Endothelial cell of umbilical vein (primary cell): ENCODE measurements around the gene GRIA1. TPM values are rescaled to one million over a fixed set of nuclear protein-coding genes. Genes with fewer than 3 reads are reported as not detected.

Experiments
- BruUV-seq: library from RNA; stranded (reverse); fragments of 400-500 nt; replicated peaks from 2 replicates; lab custom pipeline; 2021; lab: Mats Ljungman, UMichigan
- CTCF ChIA-PET: fragments of 300-600, 350-600 bp; sonication (Branson Sonifier 250); formaldehyde crosslinking; loops from one replicate; lab custom pipeline; 2021; ENCODE audit warnings: antibody characterized with exemption, inconsistent platforms; lab: Charles Lee
- POLR2A ChIA-PET: fragments of 300-600, 350-600 bp; sonication (Branson Sonifier 250); formaldehyde crosslinking; loops from one replicate; lab custom pipeline; 2021; ENCODE audit warnings: antibody characterized with exemption, inconsistent platforms; lab: Charles Lee
- DNase-seq: peaks from one replicate; pipeline ENCODE4 v3.0.0-alpha.2; 2011; ENCODE audit warnings: low read depth, low spot score
- FAIRE-seq: peaks from 2 replicates; lab custom pipeline; 2011; peaks lifted over from hg19 to GRCh38; lab: Jason Lieb, UNC
- H2AFZ ChIP-seq: 2 replicates; pipeline ENCODE4 v1.6.0; 2012; ENCODE audit warnings: low read depth, low read length, control low read depth, inconsistent platforms
- H3K27ac ChIP-seq: 2 replicates; pipeline ENCODE4 v1.5.1; 2011; ENCODE audit warnings: low read depth, mild to moderate bottlenecking, control low read depth, low read length, moderate library complexity; ENCODE audit not compliant: insufficient read depth
- H3K27me3 ChIP-seq, 2 experiments: 2 replicates each; pipeline versions ENCODE4 v1.6.0 to v1.6.1; 2011; ENCODE audit warnings: low read length in 2 of 2, mixed read lengths in 1 of 2; ENCODE audit not compliant: control insufficient read depth in 2 of 2, insufficient read depth in 2 of 2
- H3K36me3 ChIP-seq, 2 experiments: 2 replicates in 1 of 2; 3 replicates in 1 of 2; pipeline ENCODE4 v1.5.1; 2011; ENCODE audit warnings: low read length in 2 of 2, mild to moderate bottlenecking in 1 of 2, moderate library complexity in 1 of 2; ENCODE audit not compliant: control insufficient read depth in 2 of 2, insufficient read depth in 2 of 2; ENCODE audit errors: extremely low read depth in 1 of 2
- H3K4me1 ChIP-seq: 3 replicates; pipeline ENCODE4 v1.5.1; 2011; ENCODE audit warnings: mild to moderate bottlenecking, low read length; ENCODE audit not compliant: control insufficient read depth, insufficient read depth; ENCODE audit errors: extremely low read depth
- H3K4me2 ChIP-seq: 2 replicates; pipeline ENCODE4 v1.6.1; 2011; ENCODE audit warnings: low read length, control low read depth, mixed read lengths; ENCODE audit not compliant: insufficient read depth
- H3K4me3 ChIP-seq, 3 experiments: fragments of 200-600 bp in 1 of 3; sonication (generic), shearing (Covaris generic) in 1 of 3; replicated peaks in 1 of 3; 2 replicates each; pipeline ENCODE4 v1.5.1; 2011 to 2016; ENCODE audit warnings: control low read depth in 3 of 3, low read length in 3 of 3, mild to moderate bottlenecking in 2 of 3, inconsistent platforms in 1 of 3, low read depth in 1 of 3, moderate library complexity in 1 of 3; ENCODE audit not compliant: insufficient read depth in 1 of 3
- H3K79me2 ChIP-seq: 2 replicates; pipeline ENCODE4 v1.6.0; 2012; ENCODE audit warnings: low read length, inconsistent platforms; ENCODE audit not compliant: control insufficient read depth, insufficient read depth
- H3K9ac ChIP-seq: replicated peaks from 2 replicates; pipeline ENCODE3; 2011; ENCODE audit warnings: low read length, control low read depth; ENCODE audit not compliant: insufficient read depth; ENCODE audit errors: extremely low read depth
- H3K9me1 ChIP-seq: replicated peaks from 3 replicates; pipeline ENCODE4 v1.6.0; 2011; ENCODE audit warnings: mild to moderate bottlenecking, low read length; ENCODE audit not compliant: control insufficient read depth, insufficient read depth; ENCODE audit errors: extremely low read depth
- H3K9me3 ChIP-seq: replicated peaks from 2 replicates; pipeline ENCODE4 v1.5.1; 2012; ENCODE audit warnings: low read length, inconsistent platforms; ENCODE audit not compliant: control insufficient read depth, insufficient read depth
- H4K20me1 ChIP-seq: replicated peaks from 2 replicates; pipeline ENCODE3; 2011; ENCODE audit warnings: mild to moderate bottlenecking, low read length; ENCODE audit not compliant: control insufficient read depth, insufficient read depth; ENCODE audit errors: extremely low read depth
- EZH2 ChIP-seq: IDR thresholded peaks from 2 replicates; pipeline ENCODE4 v1.6.1; 2012; ENCODE audit warnings: borderline replicate concordance, low read depth, mild to moderate bottlenecking, moderate library complexity, low read length, inconsistent platforms; ENCODE audit not compliant: severe bottlenecking
- FOS ChIP-seq: IDR thresholded peaks from 2 replicates; pipeline ENCODE4 v1.6.1; 2011; ENCODE audit warnings: mild to moderate bottlenecking, low read length, moderate library complexity, borderline replicate concordance; ENCODE audit not compliant: insufficient read depth
- GATA2 ChIP-seq: IDR thresholded peaks from 2 replicates; pipeline ENCODE4 v1.7.0; 2011; ENCODE audit warnings: low read depth, mild to moderate bottlenecking, moderate library complexity, mixed read lengths, low read length; ENCODE audit not compliant: insufficient read length, insufficient read depth
- JUN ChIP-seq: IDR thresholded peaks from 2 replicates; pipeline ENCODE4 v1.6.1; 2011; ENCODE audit warnings: borderline replicate concordance, low read depth; ENCODE audit not compliant: insufficient read length, insufficient read depth
- MAX ChIP-seq: IDR thresholded peaks from 2 replicates; pipeline ENCODE4 v1.6.1; 2011; ENCODE audit not compliant: insufficient read depth, insufficient read length
- MYC ChIP-seq: IDR thresholded peaks from one replicate; pipeline ENCODE4 v1.6.1; 2011; ENCODE audit warnings: mild to moderate bottlenecking, low read depth, low read length
- POLR2A ChIP-seq: IDR thresholded peaks from 2 replicates; pipeline ENCODE4 v1.6.1; 2012; ENCODE audit warnings: low read depth, mild to moderate bottlenecking, control low read depth, low read length
- POLR2AphosphoS5 ChIP-seq: IDR thresholded peaks from 2 replicates; pipeline ENCODE4 v1.6.1; 2012; ENCODE audit warnings: low read depth, mild to moderate bottlenecking, control low read depth, low read length, moderate library complexity; ENCODE audit not compliant: insufficient read depth
- dilution Hi-C: fragments of 300-500 bp; cut with MboI; formaldehyde crosslinking; loops from one replicate; pipeline ENCODE4 v1.15.0; 2019; ENCODE audit warnings: low sequenced_read_pairs; ENCODE audit not compliant: extremely low pct_ligation_motif_present
- intact Hi-C: fragments of 100-400 bp; cut with micrococcal nuclease; formaldehyde crosslinking; loops from one replicate; pipeline ENCODE4 v1.10.0; 2022
- polyA plus RNA-seq, 4 experiments: library from polyadenylated mRNA; depleted of rRNA in 3 of 4; stranded (reverse) in 3 of 4; unstranded in 1 of 4; fragments of >200 nt; gene quantifications; 2 replicates each; pipeline versions ENCODE4 v1.2.1 to v1.2.3, GENCODE V29; 2011 to 2012; ENCODE audit warnings: missing spikeins in 1 of 4
- total RNA-seq: library from RNA; stranded (reverse); gene quantifications from 2 replicates; pipeline ENCODE4 v1.2.3, GENCODE V29; 2021
- TF ChIP-seq, protein P1 (sequence below), 2 donors: IDR thresholded peaks; 1 replicate in 1 of 2; 2 replicates in 1 of 2; pipeline ENCODE4 v1.5.1; 2011; ENCODE audit warnings: low read length in 2 of 2, mild to moderate bottlenecking in 2 of 2, moderate library complexity in 2 of 2, control low read depth in 1 of 2, inconsistent platforms in 1 of 2, low read depth in 1 of 2; ENCODE audit not compliant: insufficient read depth in 1 of 2; ENCODE audit errors: extremely low read depth in 1 of 2

Gene GRIA1
- total and polyA plus RNA-seq, 2 donors (not counting 3 experiments of a cell fraction or from before 2014, with no cell fraction given), result not detected

DNA sequence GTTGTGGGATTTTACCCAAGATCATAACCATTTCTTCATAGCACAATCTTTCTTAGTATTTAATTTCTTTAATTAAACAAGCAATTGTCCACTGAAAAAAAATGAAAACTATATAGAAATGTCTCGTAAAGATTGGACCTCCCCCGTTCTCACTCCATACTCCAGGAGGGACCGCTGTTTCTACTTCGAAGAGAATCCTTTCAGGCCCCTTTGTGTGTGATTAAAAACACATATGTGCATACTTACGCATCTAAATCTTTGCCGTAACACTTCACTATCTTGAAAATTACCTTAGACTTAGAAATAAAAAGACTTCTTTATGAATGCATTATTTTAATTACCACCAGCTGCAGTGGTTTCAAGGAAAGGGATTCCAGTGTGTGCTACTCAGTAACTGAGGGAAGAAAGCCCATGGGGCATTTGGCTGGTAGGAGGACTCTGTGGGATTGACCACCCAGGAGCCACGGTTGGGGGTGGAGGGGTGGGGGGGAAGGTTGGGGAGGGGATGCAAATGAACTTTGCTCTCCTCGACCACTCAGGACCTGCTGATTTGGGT is 339.1 kb downstream of the GRIA1 start:
- DNase-seq (no peak), FAIRE-seq (no peak)
- Histone ChIP-seq H3K4me2 (no peak overlapping the region), H3K4me1 (no peaks in the 10 kb centered on the region), H3K27me3 (no peaks in the 10 kb centered on the region), H3K9ac (no peak overlapping the region), H4K20me1 (no peaks in the 10 kb centered on the region), H3K9me1 (no peaks in the 10 kb centered on the region), H3K4me3 (no peak overlapping the region), H3K79me2 (no peaks in the 10 kb centered on the region), H3K36me3 (no peaks in the 10 kb centered on the region), H3K9me3 (no peaks in the 10 kb centered on the region), H3K27ac (no peak overlapping the region), H2AFZ (no peak overlapping the region)
- intact Hi-C loops, result no loop called here
- no peak for TF ChIP-seq JUN
- TF ChIP-seq FOS, result no peak
- TF ChIP-seq POLR2A, result no peak
- TF ChIP-seq, protein P1, sequence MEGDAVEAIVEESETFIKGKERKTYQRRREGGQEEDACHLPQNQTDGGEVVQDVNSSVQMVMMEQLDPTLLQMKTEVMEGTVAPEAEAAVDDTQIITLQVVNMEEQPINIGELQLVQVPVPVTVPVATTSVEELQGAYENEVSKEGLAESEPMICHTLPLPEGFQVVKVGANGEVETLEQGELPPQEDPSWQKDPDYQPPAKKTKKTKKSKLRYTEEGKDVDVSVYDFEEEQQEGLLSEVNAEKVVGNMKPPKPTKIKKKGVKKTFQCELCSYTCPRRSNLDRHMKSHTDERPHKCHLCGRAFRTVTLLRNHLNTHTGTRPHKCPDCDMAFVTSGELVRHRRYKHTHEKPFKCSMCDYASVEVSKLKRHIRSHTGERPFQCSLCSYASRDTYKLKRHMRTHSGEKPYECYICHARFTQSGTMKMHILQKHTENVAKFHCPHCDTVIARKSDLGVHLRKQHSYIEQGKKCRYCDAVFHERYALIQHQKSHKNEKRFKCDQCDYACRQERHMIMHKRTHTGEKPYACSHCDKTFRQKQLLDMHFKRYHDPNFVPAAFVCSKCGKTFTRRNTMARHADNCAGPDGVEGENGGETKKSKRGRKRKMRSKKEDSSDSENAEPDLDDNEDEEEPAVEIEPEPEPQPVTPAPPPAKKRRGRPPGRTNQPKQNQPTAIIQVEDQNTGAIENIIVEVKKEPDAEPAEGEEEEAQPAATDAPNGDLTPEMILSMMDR (IDR thresholded peaks at IDR 0.05; ENCODE audit: extremely low read depth in 1 of 2, insufficient read depth in 1 of 2, low read depth in 1 of 2, low read length in 2 of 2), result no peak
- no peak for TF ChIP-seq MAX
- TF ChIP-seq MYC, result no peak
- TF ChIP-seq POLR2AphosphoS5, result no peak
- no peak for TF ChIP-seq EZH2
- no peak for TF ChIP-seq GATA2
- ChIA-PET CTCF (no interaction called here), POLR2A (no interaction called here)
- dilution Hi-C loops, result no loop called here
- no TSS peak for BruUV-seq
